Lower leg skin (tissue), 4 donors: Measurements from ENCODE around the gene ABT1. TPM values are rescaled to one million over a fixed set of nuclear protein-coding genes. Genes with fewer than 3 reads are reported as not detected.

Experiments used
- DNase-seq, 2 donors: peaks; one replicate each; pipeline ENCODE4 v3.0.0-alpha.2; 2019; ENCODE audit warnings: low spot score in 2 of 2
- H3K4me3 ChIP-seq: fragments of 200-600 bp; sonication (generic); 2 replicates; pipeline ENCODE4 v1.5.1; 2017; ENCODE audit warnings: mild to moderate bottlenecking, low read depth; ENCODE audit not compliant: poor library complexity, severe bottlenecking
- CTCF ChIP-seq, 3 donors: fragments of 450-650 bp; IDR thresholded peaks; one replicate each; pipeline ENCODE4 v1.5.1; 2016; ENCODE audit warnings: antibody characterized with exemption in 3 of 3, mild to moderate bottlenecking in 3 of 3, moderate library complexity in 2 of 3
- POLR2A ChIP-seq, 2 donors: fragments of 450-650 bp; IDR thresholded peaks; one replicate each; pipeline ENCODE4 v1.6.1; 2016 to 2017; ENCODE audit warnings: antibody characterized with exemption in 2 of 2, mild to moderate bottlenecking in 1 of 2, moderate library complexity in 1 of 2
- WGBS, 2 donors: methylation state at CpG; one replicate each; pipeline ENCODE4 v1.1.5; 2018; 5-methylcytosine and 5-hydroxymethylcytosine counted together
- intact Hi-C: fragments of 100-400 bp; cut with DNase I; formaldehyde crosslinking; loops from one replicate; pipeline ENCODE4 v1.15.0; 2023; ENCODE audit warnings: low total_unique reads
- total RNA-seq, 4 donors: library from RNA; depleted of rRNA; stranded (reverse); fragments of >200 nt; gene quantifications; one replicate each; pipeline ENCODE4 v1.1.0, GENCODE V29; 2016

ABT1 gene
- total RNA-seq, 4 donors from 2014 or later: 22.0 to 25.7 (median 24.2) TPM

- no peak for DNase-seq
- no peak overlapping the region for H3K4me3 ChIP-seq
- 93 to 96% methylated on average over 2 of the region's 2 CpGs for WGBS, 2 donors
- no peak for TF ChIP-seq POLR2A (IDR thresholded peaks at IDR 0.05)
- TF ChIP-seq CTCF (IDR thresholded peaks at IDR 0.05): no peak
- intact Hi-C loops: no loop called here
These were observed 44.1 kb downstream of the ABT1 start for GRCh38 chr6:26640806-26641205.

- 100% methylated on average over 1 of the region's 1 CpG for WGBS, 2 donors
- intact Hi-C loops: no loop called here
- no peak overlapping the region for H3K4me3 ChIP-seq
- TF ChIP-seq POLR2A (IDR thresholded peaks at IDR 0.05) (no peak), CTCF (IDR thresholded peaks at IDR 0.05) (no peak)
- DNase-seq: no peak
These were observed 49.3 kb downstream of the ABT1 start for GRCh38 chr6:26646074-26646473.

Other genes starting within 250 kb of the ABT1 start
- 10 to 100 TPM in 3 of 4 donors, 1 to 10 TPM in 1; 9.9 to 26.8 (median 18.5) TPM for gene BTN3A2, start 231.8 kb upstream of the ABT1 start, total RNA-seq
- 10 to 100 TPM in 2 of 4 donors, 1 to 10 TPM in 2; 8.0 to 14.4 (median 10.2) TPM for gene BTN2A2, start 213.8 kb upstream of the ABT1 start, total RNA-seq
- gene BTN3A1, start 194.7 kb upstream of the ABT1 start, total RNA-seq: 10 to 100 TPM; 10.4 to 17.7 (median 15.1) TPM
- 10 to 100 TPM in 2 of 4 donors, 1 to 10 TPM in 2; 4.5 to 16.7 (median 11.3) TPM for gene BTN3A3, start 156.4 kb upstream of the ABT1 start, total RNA-seq
- gene BTN2A1, start 139.0 kb upstream of the ABT1 start, total RNA-seq: 10 to 100 TPM in 3 of 4 donors, 1 to 10 TPM in 1; 9.9 to 16.4 (median 12.0) TPM
- gene BTN1A1, start 96.7 kb upstream of the ABT1 start, total RNA-seq: not detected
- 10 to 100 TPM; 27.1 to 43.0 (median 39.2) TPM for gene HMGN4, start 58.6 kb upstream of the ABT1 start, total RNA-seq
- 10 to 100 TPM in 1 of 4 donors, 1 to 10 TPM in 3; 9.0 to 23.4 (median 9.2) TPM for gene ZNF322, start 62.8 kb downstream of the ABT1 start, total RNA-seq